ENCODE data around the gene ASPHD1.

DNA sequence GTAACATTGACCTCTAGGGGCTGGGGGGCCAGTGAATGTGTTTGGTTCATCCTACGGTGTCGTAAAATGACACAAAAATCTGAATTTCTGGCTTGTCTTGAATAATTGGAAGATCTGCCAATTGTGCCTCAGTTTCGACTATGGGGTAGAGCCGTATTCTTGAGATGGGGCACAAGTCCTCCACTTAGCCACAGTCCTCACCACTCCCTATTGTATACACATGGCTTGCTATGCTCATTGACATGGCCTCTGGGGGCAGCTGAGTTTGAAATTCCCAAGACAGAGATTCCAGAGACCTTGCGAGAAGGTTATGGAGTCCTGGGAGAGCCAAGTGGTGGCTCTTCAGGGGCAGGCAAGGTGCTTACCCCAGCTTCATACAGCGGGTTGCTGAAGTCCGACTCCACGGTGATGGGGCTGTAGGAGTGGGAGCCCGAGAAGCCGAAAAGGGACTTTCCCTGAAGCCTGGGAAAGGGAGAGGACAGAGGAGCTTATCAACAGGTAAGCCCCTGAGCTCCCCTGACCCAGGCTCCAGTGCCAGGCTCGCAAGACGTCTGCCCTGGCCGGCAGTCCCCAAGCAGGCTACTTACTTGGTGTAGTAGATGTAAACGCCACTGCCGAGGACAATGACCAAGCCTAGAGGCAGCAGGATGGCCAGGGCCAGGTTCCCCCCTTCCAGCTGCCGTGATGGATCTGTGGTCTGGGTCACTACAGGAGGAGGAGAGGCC lies 28.3 kb upstream of the ASPHD1 start:
- TF ChIP-seq TAF1 (IDR thresholded peaks at IDR 0.05; ENCODE audit: low read depth) (no peak), TEAD4 (IDR thresholded peaks at IDR 0.05) (no peak), RAD21 (IDR thresholded peaks at IDR 0.05; ENCODE audit: low read depth) (no peak)
- TF ChIP-seq, protein P1, sequence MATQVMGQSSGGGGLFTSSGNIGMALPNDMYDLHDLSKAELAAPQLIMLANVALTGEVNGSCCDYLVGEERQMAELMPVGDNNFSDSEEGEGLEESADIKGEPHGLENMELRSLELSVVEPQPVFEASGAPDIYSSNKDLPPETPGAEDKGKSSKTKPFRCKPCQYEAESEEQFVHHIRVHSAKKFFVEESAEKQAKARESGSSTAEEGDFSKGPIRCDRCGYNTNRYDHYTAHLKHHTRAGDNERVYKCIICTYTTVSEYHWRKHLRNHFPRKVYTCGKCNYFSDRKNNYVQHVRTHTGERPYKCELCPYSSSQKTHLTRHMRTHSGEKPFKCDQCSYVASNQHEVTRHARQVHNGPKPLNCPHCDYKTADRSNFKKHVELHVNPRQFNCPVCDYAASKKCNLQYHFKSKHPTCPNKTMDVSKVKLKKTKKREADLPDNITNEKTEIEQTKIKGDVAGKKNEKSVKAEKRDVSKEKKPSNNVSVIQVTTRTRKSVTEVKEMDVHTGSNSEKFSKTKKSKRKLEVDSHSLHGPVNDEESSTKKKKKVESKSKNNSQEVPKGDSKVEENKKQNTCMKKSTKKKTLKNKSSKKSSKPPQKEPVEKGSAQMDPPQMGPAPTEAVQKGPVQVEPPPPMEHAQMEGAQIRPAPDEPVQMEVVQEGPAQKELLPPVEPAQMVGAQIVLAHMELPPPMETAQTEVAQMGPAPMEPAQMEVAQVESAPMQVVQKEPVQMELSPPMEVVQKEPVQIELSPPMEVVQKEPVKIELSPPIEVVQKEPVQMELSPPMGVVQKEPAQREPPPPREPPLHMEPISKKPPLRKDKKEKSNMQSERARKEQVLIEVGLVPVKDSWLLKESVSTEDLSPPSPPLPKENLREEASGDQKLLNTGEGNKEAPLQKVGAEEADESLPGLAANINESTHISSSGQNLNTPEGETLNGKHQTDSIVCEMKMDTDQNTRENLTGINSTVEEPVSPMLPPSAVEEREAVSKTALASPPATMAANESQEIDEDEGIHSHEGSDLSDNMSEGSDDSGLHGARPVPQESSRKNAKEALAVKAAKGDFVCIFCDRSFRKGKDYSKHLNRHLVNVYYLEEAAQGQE (IDR thresholded peaks at IDR 0.05; ENCODE audit: low read depth) = no peak
- TF ChIP-seq, protein P2, sequence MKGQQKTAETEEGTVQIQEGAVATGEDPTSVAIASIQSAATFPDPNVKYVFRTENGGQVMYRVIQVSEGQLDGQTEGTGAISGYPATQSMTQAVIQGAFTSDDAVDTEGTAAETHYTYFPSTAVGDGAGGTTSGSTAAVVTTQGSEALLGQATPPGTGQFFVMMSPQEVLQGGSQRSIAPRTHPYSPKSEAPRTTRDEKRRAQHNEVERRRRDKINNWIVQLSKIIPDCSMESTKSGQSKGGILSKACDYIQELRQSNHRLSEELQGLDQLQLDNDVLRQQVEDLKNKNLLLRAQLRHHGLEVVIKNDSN (IDR thresholded peaks at IDR 0.05) = no peak

Data from Ishikawa (cell line).